H1 (cell line): Measurements from ENCODE around the gene CST8. TPM values are rescaled to one million over a fixed set of nuclear protein-coding genes. Genes with fewer than 3 reads are reported as not detected.

Source experiments
- BRCA1 ChIP-seq: IDR thresholded peaks from 2 replicates; pipeline ENCODE4 v1.6.1; 2012; ENCODE audit warnings: low read depth, low read length, improper control_type of control experiment
- CBX5 ChIP-seq: fragments of 300-800, 300-1000 bp; sonication (generic); IDR thresholded peaks from 2 replicates; pipeline ENCODE4 v1.7.1; 2016; ENCODE audit warnings: antibody characterized with exemption, low read length, low read depth
- CHD1 ChIP-seq: IDR thresholded peaks from 2 replicates; pipeline ENCODE4 v1.6.1; 2012; ENCODE audit warnings: low read depth, low read length, improper control_type of control experiment
- HDAC2 ChIP-seq, 2 experiments: fragments of 300-600 bp in 1 of 2; sonication (generic) in 1 of 2; IDR thresholded peaks; 2 replicates each; pipeline ENCODE4 v1.6.1; 2011 to 2012; ENCODE audit warnings: low read depth in 2 of 2, low read length in 2 of 2, mild to moderate bottlenecking in 2 of 2, moderate library complexity in 2 of 2, borderline replicate concordance in 1 of 2, inconsistent platforms in 1 of 2
- polyA plus RNA-seq, 7 experiments: library from polyadenylated mRNA; depleted of rRNA in 3 of 7; stranded (reverse) in 5 of 7; unstranded in 2 of 7; fragments of >200 nt in 5 of 7; fragments of 200-250 nt in 2 of 7; gene quantifications; 1 replicate in 5 of 7; 2 replicates in 1 of 7; 4 replicates in 1 of 7; pipeline versions ENCODE4 v1.2.1 to v1.2.3, GENCODE V29; 2011 to 2013; ENCODE audit warnings: missing spikeins in 2 of 7, mixed read lengths in 2 of 7
- total RNA-seq: library from RNA; stranded (reverse); fragmentation: NEBNext Ultra II Directional; extraction: Animal tissue kit (Norgen Biotek cat#: 25700); gene quantifications from 2 replicates; pipeline ENCODE4 v1.2.1, GENCODE V29; 2021
- TF ChIP-seq, protein P1 (sequence below): IDR thresholded peaks from 2 replicates; pipeline ENCODE4 v1.6.1; 2011; ENCODE audit warnings: low read length, improper control_type of control experiment

The CST8 gene
- total and polyA plus RNA-seq, 2 of the 8 experiments (the other 6 are each of a cell fraction or from before 2014, with no cell fraction given) = not detected

DNA sequence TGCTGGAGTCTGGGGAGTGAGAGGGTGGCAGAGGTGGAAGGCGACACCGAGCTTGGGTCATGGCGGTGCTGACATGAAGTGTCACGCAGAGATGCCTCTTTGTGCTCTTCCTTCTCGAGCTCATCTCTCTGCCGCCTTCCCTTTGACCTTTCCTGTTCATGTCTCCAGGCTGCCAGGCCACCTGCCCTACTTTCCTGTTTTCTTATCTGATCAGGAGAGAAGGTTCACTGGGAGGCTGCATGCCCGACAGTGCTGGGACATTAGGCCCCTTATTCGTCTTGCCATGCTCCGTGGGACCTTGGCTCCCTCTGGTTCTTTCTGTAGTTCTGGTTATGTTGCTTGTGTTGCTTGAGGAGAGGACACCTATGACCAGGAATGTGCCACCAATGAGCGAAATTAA, 33.2 kb downstream of the CST8 start (continued):
- TF ChIP-seq CHD1 (no peak), BRCA1 (no peak), CBX5 (no peak), HDAC2 (IDR thresholded peaks at IDR 0.05; ENCODE audit: borderline replicate concordance in 1 of 2, low read depth in 2 of 2, low read length in 2 of 2) (no peak)
- TF ChIP-seq, protein P1, sequence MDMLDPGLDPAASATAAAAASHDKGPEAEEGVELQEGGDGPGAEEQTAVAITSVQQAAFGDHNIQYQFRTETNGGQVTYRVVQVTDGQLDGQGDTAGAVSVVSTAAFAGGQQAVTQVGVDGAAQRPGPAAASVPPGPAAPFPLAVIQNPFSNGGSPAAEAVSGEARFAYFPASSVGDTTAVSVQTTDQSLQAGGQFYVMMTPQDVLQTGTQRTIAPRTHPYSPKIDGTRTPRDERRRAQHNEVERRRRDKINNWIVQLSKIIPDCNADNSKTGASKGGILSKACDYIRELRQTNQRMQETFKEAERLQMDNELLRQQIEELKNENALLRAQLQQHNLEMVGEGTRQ = no peak
